NCI-H1417 (cell line): ENCODE measurements around the gene ASIC4.

Source experiments
- DNase-seq, 3 experiments: peaks; one replicate each; lab custom pipeline; 2025; lab: John Stamatoyannopoulos, UW

ASIC4 gene

DNA sequence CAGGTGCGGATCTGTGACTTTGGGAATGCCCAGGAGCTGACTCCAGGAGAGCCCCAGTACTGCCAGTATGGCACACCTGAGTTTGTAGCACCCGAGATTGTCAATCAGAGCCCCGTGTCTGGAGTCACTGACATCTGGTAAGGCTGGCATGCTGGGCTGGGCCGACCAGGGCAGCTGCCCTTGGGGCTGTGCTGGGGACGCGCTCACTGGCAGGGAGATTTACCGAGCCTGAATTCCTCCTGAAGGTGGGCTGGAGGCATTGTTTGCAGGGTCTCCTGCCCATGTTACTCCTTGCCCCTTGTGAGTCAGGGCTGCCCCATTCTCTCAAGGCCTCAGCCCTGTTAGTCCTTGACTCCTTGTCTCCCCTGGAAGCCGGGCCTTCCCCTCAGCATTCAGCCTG, 34.3 kb upstream of the ASIC4 start:
- no peak for DNase-seq

DNA sequence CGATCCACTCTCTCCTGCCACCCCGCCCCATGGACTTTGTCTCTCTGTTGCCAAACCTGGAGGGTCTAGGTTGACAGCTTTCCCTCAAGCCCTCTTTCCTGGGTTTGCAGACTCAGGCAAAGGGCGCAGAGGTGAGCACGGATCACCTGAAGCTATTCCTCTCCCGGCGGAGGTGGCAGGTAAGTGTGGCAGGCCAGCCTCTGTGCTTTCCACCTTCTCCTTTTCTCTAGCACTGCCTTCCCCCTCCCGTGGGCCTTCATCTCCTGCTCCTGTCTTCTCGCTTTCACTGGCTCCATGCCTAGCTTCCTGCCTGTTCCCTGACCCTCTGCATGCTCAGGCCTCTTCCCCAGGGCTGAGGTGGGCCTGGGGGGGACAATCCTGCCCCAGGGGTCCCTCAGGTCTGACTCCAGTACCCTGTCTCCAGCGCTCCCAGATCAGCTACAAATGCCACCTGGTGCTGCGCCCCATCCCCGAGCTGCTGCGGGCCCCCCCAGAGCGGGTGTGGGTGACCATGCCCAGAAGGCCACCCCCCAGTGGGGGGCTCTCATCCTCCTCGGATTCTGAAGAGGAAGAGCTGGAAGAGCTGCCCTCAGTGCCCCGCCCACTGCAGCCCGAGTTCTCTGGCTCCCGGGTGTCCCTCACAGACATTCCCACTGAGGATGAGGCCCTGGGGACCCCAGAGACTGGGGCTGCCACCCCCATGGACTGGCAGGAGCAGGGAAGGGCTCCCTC, 31.4 kb upstream of the ASIC4 start:
- DNase-seq: no peak

DNA sequence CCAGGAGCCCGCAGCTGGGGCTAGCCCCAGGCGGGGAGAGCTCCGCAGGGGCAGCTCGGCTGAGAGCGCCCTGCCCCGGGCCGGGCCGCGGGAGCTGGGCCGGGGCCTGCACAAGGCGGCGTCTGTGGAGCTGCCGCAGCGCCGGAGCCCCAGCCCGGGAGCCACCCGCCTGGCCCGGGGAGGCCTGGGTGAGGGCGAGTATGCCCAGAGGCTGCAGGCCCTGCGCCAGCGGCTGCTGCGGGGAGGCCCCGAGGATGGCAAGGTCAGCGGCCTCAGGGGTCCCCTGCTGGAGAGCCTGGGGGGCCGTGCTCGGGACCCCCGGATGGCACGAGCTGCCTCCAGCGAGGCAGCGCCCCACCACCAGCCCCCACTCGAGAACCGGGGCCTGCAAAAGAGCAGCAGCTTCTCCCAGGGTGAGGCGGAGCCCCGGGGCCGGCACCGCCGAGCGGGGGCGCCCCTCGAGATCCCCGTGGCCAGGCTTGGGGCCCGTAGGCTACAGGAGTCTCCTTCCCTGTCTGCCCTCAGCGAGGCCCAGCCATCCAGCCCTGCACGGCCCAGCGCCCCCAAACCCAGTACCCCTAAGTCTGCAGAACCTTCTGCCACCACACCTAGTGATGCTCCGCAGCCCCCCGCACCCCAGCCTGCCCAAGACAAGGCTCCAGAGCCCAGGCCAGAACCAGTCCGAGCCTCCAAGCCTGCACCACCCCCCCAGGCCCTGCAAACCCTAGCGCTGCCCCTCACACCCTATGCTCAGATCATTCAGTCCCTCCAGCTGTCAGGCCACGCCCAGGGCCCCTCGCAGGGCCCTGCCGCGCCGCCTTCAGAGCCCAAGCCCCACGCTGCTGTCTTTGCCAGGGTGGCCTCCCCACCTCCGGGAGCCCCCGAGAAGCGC, 30.6 kb upstream of the ASIC4 start:
- DNase-seq: peak in 2 of 3 experiments; percentile 25 to 31

DNA sequence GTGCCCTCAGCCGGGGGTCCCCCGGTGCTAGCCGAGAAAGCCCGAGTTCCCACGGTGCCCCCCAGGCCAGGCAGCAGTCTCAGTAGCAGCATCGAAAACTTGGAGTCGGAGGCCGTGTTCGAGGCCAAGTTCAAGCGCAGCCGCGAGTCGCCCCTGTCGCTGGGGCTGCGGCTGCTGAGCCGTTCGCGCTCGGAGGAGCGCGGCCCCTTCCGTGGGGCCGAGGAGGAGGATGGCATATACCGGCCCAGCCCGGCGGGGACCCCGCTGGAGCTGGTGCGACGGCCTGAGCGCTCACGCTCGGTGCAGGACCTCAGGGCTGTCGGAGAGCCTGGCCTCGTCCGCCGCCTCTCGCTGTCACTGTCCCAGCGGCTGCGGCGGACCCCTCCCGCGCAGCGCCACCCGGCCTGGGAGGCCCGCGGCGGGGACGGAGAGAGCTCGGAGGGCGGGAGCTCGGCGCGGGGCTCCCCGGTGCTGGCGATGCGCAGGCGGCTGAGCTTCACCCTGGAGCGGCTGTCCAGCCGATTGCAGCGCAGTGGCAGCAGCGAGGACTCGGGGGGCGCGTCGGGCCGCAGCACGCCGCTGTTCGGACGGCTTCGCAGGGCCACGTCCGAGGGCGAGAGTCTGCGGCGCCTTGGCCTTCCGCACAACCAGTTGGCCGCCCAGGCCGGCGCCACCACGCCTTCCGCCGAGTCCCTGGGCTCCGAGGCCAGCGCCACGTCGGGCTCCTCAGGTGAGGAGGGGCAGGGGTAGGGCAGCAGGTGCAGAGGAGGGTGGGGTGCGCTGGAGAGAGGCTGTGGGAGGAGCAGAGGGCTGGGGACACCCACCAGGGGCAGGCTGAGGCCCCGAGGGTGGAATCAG, 29.7 kb upstream of the ASIC4 start:
- DNase-seq: peak in 2 of 3 experiments; percentile 53 to 68

DNA sequence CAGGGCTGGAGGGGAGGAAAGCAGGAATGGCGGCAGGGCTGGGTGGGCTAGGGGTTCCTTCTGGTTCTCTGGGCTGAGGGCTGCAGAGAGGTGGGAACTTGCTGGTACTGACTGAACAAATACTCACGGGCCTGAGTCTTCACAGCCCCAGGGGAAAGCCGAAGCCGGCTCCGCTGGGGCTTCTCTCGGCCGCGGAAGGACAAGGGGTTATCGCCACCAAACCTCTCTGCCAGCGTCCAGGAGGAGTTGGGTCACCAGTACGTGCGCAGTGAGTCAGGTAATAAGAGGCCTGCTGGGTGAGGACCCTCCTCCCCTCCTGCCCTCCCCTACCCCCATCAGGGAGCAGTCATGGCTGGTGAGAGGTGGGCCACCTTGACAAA, 29.1 kb upstream of the ASIC4 start:
- DNase-seq: no peak

DNA sequence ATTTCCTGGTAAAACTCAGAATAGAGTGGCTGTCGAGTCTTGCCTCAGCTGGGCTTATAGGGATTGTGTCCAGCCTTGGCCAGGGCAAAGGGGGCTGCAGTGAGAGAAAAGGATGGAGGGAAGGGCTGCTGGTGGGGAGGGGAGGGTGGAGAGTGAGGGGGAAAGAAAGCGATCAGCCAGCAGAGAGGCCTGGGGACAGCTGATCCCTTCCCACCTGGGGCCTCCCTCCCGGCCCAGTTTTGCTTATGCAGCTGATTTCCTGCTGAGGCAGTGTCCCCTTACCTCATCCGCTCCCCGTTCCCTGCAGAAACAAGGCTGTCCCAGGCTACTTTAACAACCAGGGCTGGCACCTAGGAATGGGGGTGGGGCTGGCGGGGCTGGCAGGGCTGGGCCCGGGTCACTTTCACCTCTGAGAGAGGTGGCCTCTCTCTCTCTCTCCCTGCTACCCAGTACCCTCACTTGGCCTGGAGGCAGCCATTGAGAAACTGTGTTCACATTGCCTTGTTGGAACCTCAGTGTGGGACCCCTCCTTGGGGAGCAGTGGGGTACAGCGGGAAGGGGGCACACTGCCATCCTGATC, 27.8 kb upstream of the ASIC4 start:
- DNase-seq: peak in 1 of 3 experiments; percentile 3

DNA sequence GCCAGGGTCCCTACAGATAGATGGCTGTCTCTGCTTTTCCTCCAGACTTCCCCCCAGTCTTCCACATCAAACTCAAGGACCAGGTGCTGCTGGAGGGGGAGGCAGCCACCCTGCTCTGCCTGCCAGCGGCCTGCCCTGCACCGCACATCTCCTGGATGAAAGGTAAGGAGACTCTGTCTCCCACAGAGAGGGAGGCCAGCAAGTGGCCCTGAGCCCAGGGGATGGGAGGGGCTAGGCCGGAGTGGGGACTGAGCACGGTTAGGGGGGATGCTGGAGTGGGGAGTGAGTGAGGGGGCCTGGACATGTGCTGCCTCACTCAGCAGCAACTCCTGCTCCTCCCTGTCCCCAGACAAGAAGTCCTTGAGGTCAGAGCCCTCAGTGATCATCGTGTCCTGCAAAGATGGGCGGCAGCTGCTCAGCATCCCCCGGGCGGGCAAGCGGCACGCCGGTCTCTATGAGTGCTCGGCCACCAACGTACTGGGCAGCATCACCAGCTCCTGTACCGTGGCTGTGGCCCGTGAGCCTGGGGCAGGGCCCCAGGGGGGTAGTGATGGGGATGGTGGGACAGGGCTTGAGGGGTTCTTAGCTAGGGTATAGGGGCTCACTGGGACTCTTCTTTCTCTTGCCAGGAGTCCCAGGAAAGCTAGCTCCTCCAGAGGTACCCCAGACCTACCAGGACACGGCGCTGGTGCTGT, 26.0 kb upstream of the ASIC4 start:
- DNase-seq: no peak

DNA sequence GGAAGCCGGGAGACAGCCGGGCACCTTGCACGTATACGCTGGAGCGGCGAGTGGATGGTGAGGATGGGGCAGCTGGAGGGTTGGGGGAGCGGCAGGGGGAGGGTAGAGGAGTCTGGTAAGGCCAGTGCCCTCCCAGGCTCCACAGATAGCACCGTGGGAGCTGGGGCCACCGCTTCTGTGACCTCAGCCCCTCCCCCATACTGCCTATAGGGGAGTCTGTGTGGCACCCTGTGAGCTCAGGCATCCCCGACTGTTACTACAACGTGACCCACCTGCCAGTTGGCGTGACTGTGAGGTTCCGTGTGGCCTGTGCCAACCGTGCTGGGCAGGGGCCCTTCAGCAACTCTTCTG, 25.5 kb upstream of the ASIC4 start:
- no peak for DNase-seq

DNA sequence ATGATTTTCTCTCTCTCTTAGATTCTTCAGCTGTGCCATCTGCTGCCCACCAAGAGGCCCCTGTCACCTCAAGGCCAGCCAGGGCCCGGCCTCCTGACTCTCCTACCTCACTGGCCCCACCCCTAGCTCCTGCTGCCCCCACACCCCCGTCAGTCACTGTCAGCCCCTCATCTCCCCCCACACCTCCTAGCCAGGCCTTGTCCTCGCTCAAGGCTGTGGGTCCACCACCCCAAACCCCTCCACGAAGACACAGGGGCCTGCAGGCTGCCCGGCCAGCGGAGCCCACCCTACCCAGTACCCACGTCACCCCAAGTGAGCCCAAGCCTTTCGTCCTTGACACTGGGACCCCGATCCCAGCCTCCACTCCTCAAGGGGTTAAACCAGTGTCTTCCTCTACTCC, 25.0 kb upstream of the ASIC4 start:
- no peak for DNase-seq

DNA sequence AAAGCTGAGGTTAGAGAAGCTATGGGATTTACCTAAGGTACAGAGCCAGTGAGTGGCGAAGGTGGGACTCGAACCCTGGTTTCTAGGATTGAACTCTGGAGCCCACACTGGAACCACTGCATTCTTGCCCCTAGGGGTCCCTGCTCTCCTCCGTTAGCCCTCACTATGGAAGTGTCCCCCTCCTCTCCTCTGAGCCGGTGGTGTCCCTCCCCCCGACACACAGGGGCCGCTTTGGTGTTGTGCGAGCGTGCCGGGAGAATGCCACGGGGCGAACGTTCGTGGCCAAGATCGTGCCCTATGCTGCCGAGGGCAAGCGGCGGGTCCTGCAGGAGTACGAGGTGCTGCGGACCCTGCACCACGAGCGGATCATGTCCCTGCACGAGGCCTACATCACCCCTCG, 24.1 kb upstream of the ASIC4 start:
- DNase-seq: no peak

DNA sequence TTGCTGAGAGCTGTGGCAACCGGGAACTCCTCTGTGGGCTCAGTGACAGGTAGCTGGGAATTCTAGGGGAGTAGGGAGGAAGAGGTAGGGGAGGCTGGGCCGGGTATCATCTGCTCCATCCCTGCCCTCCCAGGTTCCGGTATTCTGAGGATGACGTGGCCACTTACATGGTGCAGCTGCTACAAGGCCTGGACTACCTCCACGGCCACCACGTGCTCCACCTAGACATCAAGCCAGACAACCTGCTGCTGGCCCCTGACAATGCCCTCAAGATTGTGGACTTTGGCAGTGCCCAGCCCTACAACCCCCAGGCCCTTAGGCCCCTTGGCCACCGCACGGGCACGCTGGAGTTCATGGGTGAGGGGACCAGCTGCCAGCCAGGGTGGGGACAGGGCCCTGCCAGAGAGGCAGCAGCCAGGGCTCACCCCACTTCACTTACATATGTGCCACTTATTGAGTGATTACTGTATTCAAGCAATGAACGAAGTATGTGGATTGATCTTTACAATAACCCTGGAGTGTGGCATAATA, 23.6 kb upstream of the ASIC4 start:
- no peak for DNase-seq

DNA sequence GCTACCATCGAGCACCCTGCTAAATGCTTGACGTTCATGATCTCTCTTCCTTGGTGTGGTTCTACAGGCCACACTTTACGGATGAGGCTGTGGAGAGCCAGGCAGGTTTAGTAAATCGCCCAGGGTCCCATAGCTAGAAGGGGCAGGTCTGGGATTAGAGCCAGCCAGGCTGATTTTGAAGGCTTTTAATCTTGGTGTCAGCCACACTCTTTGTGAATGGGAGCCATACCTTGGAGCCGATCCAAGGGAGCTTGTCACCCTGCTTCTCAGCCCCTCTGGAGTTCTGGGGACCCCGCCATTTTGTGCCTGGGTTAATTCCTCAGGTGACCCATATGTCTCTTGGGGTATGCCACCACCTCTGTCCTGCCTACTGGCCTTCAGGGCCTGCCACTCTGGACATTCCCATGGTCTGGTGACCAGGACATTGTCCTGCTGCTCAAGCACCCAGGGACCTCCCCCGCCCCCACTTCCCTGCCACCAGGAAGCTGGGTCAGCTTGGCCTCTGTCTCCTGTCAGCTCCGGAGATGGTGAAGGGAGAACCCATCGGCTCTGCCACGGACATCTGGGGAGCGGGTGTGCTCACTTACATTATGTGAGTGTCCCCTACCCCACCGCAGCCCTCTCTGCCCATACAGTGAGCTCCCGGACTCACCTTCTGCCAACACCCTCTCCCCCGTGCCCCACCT, 22.9 kb upstream of the ASIC4 start:
- DNase-seq: no peak

DNA sequence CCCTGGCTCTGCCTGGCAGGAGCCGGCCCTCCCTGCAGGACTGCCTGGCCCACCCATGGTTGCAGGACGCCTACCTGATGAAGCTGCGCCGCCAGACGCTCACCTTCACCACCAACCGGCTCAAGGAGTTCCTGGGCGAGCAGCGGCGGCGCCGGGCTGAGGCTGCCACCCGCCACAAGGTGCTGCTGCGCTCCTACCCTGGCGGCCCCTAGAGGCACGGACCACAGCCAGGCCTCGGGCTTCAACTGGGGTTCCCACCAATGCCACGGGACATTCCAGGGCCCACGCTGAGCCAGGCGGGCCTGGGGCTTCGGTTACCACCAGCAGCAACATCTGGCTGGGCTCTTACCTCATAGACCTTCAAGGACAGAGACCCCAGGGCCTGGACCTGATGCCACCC, 21.7 kb upstream of the ASIC4 start:
- no peak for DNase-seq

DNA sequence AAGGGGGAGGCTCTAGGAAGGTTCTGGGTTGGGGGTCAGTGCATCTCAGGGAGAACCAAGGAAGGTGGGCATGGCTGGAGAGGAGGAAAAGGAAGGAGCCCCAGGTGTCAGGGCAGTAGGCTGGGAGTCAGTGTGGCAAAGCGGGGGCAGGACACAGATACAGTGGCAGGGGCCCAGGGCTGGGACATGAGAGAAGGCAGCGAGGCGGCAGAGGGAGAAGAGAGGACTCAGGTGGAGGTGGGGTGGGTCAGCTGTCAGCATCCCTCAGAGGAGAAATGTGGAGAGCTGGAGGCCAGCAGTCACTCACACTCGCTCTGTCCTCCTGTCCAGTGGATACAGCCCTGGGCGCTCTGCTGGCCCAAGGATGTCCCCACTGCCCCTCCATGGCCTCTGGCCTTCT, 21.2 kb upstream of the ASIC4 start:
- DNase-seq: no peak

DNA sequence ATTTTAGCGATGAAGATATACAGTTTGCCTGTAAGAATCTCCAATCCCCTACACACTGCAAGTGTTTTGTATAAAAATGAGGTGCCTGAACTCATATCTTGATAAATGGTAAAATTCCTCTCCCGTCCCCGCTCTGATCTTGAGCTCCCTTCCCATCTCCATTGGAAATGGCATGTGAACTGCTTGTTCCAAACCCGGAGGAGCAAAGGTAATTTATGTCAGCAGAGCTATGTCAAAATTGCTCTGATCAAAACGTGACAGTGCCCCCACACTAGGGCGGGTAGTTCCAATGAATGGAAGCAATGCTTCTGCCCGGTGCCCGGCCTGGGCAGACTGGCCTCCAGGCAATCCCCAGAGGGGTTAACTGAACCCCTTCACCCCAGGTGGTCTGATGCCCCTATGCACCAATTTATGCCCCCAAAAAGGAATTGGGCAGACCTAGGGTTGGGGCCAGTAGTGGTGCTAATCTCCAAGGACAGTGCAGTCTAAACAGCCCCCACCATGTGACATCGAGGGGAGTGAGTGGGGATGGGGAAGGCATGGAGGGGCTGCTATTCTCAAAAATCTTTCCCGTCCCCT, 19.2 kb upstream of the ASIC4 start:
- DNase-seq: no peak

DNA sequence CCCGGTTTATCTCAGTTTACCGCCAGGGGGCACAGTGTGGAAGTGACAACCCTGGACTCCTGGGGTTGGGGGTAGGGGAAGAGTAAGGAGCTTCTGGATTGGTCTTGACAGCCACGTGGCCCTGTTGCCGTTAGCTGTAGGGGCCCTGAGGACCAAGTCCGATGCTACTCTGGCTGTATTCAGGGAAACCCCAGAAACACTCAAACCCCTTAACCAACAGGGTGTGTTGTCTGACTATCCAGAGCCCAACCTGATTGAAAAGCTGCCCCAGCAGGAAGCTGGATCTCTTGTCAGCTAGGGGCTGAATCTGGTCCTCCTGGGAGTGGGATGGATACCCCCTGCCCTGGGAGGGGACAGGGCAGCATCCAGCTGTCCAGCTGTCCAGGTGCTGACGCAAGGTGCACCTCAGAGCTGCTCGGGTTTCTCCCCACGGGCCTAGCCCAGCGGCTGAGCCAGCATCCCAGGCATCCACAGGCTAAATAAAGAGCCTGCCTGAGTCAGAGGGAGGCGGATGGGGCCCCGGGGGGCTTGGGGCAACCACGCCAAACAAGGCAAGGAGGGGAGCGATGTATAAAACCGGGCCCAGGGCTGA, 18.7 kb upstream of the ASIC4 start:
- peak; percentile 1 to 50 (median 20) for DNase-seq

DNA sequence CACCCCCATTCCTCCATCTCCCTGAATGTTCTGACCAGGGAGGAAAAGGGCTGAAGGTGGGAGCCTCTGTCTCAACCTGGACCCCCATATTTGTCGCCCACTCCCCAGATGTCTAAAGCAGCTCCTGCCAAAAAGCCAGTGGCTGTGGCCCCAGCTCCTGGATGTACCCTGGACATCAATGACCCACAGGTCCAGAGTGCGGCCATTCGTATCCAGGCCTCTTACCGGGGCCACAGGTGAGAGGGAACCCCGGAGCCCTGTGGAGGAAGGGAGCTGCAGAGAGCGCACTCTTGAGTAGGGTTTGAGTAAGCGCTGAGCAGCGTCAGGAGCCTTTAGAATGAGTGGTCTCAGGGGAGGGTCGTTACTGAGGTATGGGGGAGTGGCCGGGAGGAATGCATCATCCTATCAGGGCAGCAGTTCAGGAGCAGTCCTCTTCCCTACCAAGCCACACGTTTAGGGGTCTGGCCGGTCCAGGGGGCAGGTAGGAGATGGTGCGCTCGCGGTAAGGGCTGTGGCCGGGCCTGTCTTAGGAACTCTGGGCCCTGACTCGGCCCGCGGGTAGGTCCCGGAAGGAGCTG, 17.9 kb upstream of the ASIC4 start:
- DNase-seq: no peak

DNA sequence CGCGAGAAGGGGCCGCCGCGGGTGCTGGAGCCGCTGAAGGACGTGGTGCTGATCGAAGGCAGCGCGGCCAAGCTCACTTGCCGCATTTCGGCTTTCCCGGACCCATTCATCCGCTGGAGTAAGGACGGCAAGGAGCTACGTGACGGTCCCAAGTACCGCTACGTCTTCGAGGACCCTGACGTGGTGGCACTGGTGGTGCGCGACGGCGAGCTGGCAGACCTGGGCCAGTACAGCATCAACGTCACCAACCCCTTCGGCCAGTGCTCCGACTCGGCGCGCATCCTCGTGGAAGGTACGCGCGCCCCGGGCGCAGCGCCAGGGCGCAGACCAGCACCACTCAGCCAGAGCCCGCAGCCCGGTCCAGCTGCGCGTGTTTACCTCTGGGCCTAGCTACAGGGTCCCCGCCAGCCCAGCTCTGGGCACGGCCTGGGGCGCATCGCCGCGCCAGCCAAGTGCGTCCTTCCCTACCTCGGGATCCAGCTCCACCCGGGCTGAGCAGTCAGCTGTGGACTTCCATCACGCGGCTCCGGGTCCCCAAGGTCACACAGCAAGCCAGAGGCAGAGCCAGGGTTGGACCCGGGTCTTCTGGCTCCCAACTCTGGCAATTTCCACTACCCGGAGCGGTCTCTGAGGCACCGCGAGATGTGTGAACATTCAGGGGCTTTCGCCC, 17.3 kb upstream of the ASIC4 start:
- no peak for DNase-seq
